ENCODE measurements around the gene TTLL3.

TTLL3 gene

DNA sequence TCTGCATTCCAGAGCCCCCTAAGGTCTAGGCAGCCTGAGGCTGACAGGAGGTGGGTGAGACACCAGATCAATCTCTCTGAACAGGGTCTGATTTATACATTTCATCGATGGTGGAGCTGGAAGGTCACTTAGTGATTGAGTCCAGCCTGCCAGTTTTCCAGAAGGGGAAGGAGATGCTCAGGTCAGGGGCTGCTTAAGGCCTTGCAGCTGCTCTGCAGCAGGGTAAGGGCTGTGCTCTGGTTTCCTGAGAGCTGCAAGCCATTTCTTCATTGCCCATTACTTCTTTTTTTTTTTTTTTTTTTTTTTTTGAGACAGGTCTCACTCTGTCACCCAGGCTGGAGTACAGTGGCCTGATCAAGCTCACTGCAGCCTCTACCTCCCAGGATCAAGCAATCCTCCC is 28.5 kb upstream of the TTLL3 start:
- in situ Hi-C loops (cut with MboI; ENCODE audit: low sequenced_read_pairs): no loop called here

GRCh38 chr3:9781978-9782603 is 28.0 kb upstream of the TTLL3 start:
- in situ Hi-C loops (cut with MboI; ENCODE audit: low sequenced_read_pairs): no loop called here

GRCh38 chr3:9782770-9783169 is 27.3 kb upstream of the TTLL3 start:
- in situ Hi-C loops (cut with MboI; ENCODE audit: low sequenced_read_pairs): no loop called here

DNA sequence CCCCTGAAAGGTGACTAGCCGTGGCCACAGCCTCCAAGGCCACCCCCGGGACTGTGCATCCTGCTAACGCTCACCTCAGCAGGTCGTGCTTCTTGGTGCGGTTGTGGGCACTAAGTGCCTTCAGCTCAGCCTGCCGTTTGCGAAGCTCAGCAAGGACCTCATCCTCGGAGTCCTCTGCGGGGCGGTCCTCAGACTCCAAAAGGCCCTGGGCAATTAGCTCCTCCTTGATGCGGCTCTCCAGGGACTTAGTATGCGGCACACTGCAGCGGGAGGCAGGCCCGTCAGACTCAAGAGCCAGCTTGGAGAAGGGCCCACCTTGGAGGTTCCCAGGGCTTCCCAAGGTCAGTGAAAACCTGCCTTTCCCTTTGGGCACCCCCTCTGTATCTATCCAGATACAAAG is 26.1 kb upstream of the TTLL3 start:
- in situ Hi-C loops (cut with MboI; ENCODE audit: low sequenced_read_pairs): no loop called here

GRCh38 chr3:9784965-9785364 is 25.1 kb upstream of the TTLL3 start:
- in situ Hi-C loops (cut with MboI; ENCODE audit: low sequenced_read_pairs): no loop called here

- in situ Hi-C loops (cut with MboI; ENCODE audit: low sequenced_read_pairs): no loop called here
These were observed 24.5 kb upstream of the TTLL3 start for GRCh38 chr3:9785602-9786001.

DNA sequence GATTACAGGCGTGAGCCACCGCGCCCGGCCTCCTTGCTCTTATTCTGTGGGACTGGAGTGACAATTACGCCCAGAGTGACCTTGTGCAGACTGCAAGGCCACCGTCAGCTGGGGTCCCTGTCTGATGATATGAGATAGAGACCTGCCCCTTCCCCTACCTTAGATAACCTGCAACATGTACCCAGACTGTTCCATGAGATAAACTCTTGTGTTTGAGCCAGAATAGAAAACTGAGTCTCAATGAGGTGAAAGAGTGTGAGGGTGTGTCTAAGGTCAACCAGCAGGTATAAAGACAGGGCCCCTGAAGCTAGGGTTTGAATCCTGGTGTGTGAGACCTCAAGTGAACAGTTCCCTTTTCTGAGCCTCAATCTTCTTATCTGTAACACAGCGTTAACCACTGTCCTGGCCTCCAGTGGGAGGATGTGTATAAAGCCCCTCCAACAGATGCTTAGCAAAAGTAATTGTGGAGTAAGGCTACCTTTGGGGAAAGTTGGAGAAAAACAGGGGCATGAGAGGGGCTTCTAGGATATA is 23.8 kb upstream of the TTLL3 start:
- in situ Hi-C loops (cut with MboI; ENCODE audit: low sequenced_read_pairs): no loop called here

GRCh38 chr3:9786825-9787669 is 23.0 kb upstream of the TTLL3 start:
- in situ Hi-C loops (cut with MboI; ENCODE audit: low sequenced_read_pairs): no loop called here

DNA sequence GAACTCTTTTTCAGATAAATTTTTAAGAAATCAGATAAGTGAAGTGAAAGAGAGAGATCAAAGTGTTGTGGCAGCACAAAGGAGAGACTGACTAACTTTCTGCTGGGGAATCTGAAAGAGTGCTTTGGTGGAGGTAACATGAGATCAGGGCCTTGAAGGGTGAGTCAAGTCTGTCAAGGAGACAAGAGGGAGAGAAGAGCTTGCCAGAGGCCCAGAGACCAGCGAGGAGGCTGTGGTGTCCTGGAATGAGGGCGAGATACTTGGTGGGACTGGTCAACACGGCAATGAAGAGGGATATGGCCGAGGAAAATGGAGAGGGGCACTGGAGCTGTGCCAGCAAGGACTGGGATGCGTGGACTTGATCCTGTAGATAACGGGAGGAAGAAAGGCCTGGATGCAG is 22.3 kb upstream of the TTLL3 start:
- in situ Hi-C loops (cut with MboI; ENCODE audit: low sequenced_read_pairs): no loop called here

DNA sequence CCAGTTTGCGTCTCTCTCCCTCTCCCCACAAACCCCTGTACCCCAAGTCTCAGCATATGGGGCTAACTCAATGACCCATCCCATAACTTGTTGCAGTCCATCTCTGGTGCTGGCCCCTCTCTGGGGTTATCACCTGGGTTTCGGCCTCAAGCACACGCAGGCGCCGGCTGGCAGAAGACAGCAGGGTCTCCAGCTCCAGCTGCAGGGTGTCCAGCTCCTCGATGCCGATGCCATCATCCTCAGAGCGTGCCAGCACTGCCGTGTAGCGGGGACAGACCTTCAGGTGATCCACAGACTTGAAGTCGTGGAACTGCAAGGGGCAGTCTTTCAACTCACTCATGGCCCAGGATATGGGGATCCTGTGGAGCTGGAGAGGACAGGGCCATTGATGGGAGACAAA is 18.9 kb upstream of the TTLL3 start:
- in situ Hi-C loops (cut with MboI; ENCODE audit: low sequenced_read_pairs): no loop called here

DNA sequence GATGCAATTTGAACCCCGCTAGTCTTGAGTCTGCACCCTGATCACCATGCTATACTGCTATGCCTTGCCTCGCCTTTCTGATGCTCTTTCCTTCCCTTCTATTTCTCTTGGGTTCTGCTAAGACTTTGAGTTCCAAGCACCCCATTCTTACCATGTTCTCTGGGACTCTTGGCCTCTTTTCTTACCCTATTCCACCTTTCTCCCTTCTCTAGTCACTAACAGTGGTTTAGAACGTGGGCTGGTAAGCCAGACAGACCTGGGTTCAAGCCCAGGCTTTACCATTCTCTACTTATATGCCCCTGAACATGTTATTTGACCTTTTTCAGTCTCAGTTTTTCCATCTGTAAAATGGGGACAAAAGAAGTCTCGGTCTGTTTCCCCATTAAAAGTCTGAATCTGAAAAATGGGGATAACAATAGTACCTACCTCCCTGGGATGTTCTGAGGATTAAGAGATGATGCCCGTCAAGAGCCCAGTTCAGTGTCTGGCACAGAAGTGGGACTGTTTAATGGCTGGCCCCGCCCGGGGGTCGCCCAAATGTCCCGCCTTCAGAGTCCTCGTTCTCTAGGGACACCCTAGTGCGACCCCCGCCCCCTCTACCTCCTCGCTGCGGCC is 18.2 kb upstream of the TTLL3 start:
- in situ Hi-C loops (cut with MboI; ENCODE audit: low sequenced_read_pairs): no loop called here

GRCh38 chr3:9792405-9793160 is 17.5 kb upstream of the TTLL3 start, which contains the start of the genes ARPC4 and TADA3:
Gene ARPC4 (plus strand): TSS chr3:9793082. CDS start chr3:9793122, 40 bp downstream.
Gene TADA3 (minus strand): TSS chr3:9792473. CDS start chr3:9791466, 1,007 bp downstream.
- in situ Hi-C loops (cut with MboI; ENCODE audit: low sequenced_read_pairs): no loop called here

GRCh38 chr3:9793161-9793781 is 16.8 kb upstream of the TTLL3 start:
- in situ Hi-C loops (cut with MboI; ENCODE audit: low sequenced_read_pairs): no loop called here

DNA sequence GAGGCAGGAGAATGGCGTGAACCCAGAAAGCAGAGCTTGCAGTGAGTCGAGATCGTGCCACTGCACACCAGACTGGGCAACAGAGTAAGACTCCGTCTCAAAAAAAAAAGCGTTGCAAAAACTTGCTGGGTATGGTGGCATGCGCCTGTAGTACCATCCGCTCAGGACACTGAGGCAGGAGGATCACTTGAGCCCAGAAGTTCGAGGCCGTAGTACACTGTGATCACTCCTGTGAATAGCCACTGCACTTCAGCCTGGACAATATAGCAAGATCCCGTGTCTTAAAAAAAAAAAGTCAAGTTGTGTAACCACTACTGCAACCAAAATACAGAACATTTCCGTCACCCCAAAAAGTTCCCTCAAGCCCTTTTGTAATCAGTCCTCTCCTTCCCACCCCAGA is 15.7 kb upstream of the TTLL3 start:
- in situ Hi-C loops (cut with MboI; ENCODE audit: low sequenced_read_pairs): no loop called here

- in situ Hi-C loops (cut with MboI; ENCODE audit: low sequenced_read_pairs): no loop called here
These were observed 14.9 kb upstream of the TTLL3 start for GRCh38 chr3:9795207-9795606.

- in situ Hi-C loops (cut with MboI; ENCODE audit: low sequenced_read_pairs): no loop called here
These were observed 12.7 kb upstream of the TTLL3 start for GRCh38 chr3:9797196-9797945.

GRCh38 chr3:9800529-9800928 is 9.5 kb upstream of the TTLL3 start:
- in situ Hi-C loops (cut with MboI; ENCODE audit: low sequenced_read_pairs): no loop called here

GRCh38 chr3:9803494-9803893 is 6.6 kb upstream of the TTLL3 start:
- in situ Hi-C loops (cut with MboI; ENCODE audit: low sequenced_read_pairs): no loop called here

- in situ Hi-C loops (cut with MboI; ENCODE audit: low sequenced_read_pairs): no loop called here
These were observed 5.1 kb upstream of the TTLL3 start for GRCh38 chr3:9804996-9805395.

DNA sequence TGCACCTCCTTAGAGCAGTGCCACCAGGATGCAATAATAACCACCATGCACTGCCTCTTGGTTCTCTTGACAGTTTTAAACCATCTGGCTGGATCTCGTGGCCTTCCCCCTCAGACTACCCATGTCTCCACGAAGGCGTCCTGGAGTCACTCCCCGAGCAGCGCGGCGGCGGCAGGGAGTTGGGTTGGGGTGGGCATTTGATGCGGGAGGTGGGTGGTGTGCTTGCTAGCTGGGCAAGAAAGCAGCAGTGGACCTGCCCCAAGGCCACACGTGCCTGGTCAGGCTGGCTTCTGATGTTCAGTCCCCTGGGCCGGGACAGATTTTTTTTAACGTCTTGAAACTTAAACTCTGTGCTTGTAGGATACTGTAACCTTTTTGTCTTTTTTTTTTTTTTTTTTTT is 3.9 kb upstream of the TTLL3 start:
- in situ Hi-C loops (cut with MboI; ENCODE audit: low sequenced_read_pairs): no loop called here
